Ishikawa (cell line): ENCODE results near the gene SDHAF1.

Experiments
- EGR1 ChIP-seq: IDR thresholded peaks from 2 replicates; pipeline ENCODE4 v1.6.1; 2012
- EP300 ChIP-seq: IDR thresholded peaks from 2 replicates; pipeline ENCODE4 v1.6.1; 2012; ENCODE audit warnings: borderline replicate concordance
- NFIC ChIP-seq: IDR thresholded peaks from 2 replicates; pipeline ENCODE4 v1.6.1; 2012
- RAD21 ChIP-seq: IDR thresholded peaks from 2 replicates; pipeline ENCODE4 v1.6.1; 2012; ENCODE audit warnings: low read depth
- TCF12 ChIP-seq: IDR thresholded peaks from 2 replicates; pipeline ENCODE4 v1.6.1; 2012; ENCODE audit warnings: low read depth
- TEAD4 ChIP-seq: IDR thresholded peaks from 2 replicates; pipeline ENCODE4 v1.6.1; 2012
- TF ChIP-seq, protein P1 (sequence below): IDR thresholded peaks from 2 replicates; pipeline ENCODE4 v1.6.1; 2012
- TF ChIP-seq, protein P2 (sequence below): IDR thresholded peaks from 2 replicates; pipeline ENCODE4 v1.6.1; 2012
- TF ChIP-seq, protein P3 (sequence below): IDR thresholded peaks from 2 replicates; pipeline ENCODE4 v1.6.1; 2012; ENCODE audit warnings: low read depth, mild to moderate bottlenecking

DNA sequence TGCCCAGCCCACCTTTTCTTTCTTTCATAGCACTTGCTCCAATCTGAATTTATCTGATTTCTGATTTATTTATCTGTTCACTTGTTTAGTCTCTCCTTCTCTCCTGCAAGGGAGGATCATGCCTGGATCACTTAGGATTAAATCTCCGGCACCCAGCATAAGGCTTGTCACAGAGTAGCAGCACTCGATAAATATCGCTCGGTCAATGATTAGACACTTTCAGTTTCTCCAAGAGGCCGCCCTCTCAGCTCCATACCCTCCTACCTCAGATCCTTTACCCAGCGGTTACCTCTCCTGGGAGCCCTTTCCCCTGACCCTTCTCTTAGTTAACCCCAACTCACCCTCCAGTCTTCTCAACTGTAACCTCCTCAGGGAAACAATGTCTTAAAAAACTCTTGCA lies 36.3 kb downstream of the SDHAF1 start:
- TF ChIP-seq, protein P1, sequence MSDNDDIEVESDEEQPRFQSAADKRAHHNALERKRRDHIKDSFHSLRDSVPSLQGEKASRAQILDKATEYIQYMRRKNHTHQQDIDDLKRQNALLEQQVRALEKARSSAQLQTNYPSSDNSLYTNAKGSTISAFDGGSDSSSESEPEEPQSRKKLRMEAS, result no peak
- TF ChIP-seq TCF12 (no peak), RAD21 (no peak), EGR1 (no peak), TEAD4 (no peak), NFIC (no peak), EP300 (no peak)
- TF ChIP-seq, protein P2, sequence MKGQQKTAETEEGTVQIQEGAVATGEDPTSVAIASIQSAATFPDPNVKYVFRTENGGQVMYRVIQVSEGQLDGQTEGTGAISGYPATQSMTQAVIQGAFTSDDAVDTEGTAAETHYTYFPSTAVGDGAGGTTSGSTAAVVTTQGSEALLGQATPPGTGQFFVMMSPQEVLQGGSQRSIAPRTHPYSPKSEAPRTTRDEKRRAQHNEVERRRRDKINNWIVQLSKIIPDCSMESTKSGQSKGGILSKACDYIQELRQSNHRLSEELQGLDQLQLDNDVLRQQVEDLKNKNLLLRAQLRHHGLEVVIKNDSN, result no peak
- TF ChIP-seq, protein P3, sequence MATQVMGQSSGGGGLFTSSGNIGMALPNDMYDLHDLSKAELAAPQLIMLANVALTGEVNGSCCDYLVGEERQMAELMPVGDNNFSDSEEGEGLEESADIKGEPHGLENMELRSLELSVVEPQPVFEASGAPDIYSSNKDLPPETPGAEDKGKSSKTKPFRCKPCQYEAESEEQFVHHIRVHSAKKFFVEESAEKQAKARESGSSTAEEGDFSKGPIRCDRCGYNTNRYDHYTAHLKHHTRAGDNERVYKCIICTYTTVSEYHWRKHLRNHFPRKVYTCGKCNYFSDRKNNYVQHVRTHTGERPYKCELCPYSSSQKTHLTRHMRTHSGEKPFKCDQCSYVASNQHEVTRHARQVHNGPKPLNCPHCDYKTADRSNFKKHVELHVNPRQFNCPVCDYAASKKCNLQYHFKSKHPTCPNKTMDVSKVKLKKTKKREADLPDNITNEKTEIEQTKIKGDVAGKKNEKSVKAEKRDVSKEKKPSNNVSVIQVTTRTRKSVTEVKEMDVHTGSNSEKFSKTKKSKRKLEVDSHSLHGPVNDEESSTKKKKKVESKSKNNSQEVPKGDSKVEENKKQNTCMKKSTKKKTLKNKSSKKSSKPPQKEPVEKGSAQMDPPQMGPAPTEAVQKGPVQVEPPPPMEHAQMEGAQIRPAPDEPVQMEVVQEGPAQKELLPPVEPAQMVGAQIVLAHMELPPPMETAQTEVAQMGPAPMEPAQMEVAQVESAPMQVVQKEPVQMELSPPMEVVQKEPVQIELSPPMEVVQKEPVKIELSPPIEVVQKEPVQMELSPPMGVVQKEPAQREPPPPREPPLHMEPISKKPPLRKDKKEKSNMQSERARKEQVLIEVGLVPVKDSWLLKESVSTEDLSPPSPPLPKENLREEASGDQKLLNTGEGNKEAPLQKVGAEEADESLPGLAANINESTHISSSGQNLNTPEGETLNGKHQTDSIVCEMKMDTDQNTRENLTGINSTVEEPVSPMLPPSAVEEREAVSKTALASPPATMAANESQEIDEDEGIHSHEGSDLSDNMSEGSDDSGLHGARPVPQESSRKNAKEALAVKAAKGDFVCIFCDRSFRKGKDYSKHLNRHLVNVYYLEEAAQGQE, result no peak
